Activated naive CD8-positive, alpha-beta T cell (primary cell): Measurements from ENCODE around the gene TNS4.

Source experiments
- H3K27ac Mint-ChIP-seq: one replicate; pipeline ENCODE4 v1.8.0; 2021; ENCODE audit warnings: mixed read lengths
- H3K27me3 Mint-ChIP-seq: one replicate; pipeline ENCODE4 v1.8.0; 2021; ENCODE audit warnings: mixed read lengths
- H3K36me3 Mint-ChIP-seq: one replicate; pipeline ENCODE4 v1.8.0; 2021; ENCODE audit warnings: mixed read lengths
- H3K4me1 Mint-ChIP-seq: one replicate; pipeline ENCODE4 v1.8.0; 2021; ENCODE audit warnings: low read depth, mixed read lengths
- H3K4me3 Mint-ChIP-seq: one replicate; pipeline ENCODE4 v1.8.0; 2021; ENCODE audit warnings: mild to moderate bottlenecking, mixed read lengths
- H3K9me3 Mint-ChIP-seq: one replicate; pipeline ENCODE4 v1.8.0; 2021; ENCODE audit warnings: low read depth, mixed read lengths

The TNS4 gene

GRCh38 chr17:40496170-40496569 is 5.3 kb downstream of the TNS4 start:
- Mint-ChIP-seq H3K36me3 (no peaks in the 10 kb centered on the region), H3K9me3 (no peaks in the 10 kb centered on the region), H3K27ac (no peak overlapping the region), H3K4me3 (no peak overlapping the region), H3K4me1 (peaks cover 8% of the 10 kb centered on the region), H3K27me3 (no peaks in the 10 kb centered on the region)

GRCh38 chr17:40495140-40495539 is 6.3 kb downstream of the TNS4 start:
- H3K4me3 Mint-ChIP-seq, result no peak overlapping the region
- H3K27ac Mint-ChIP-seq, result no peak overlapping the region
- no peaks in the 10 kb centered on the region for H3K27me3 Mint-ChIP-seq
- no peaks in the 10 kb centered on the region for H3K36me3 Mint-ChIP-seq
- no peaks in the 10 kb centered on the region for H3K9me3 Mint-ChIP-seq
- H3K4me1 Mint-ChIP-seq, result peaks cover 14% of the 10 kb centered on the region

- no peak overlapping the region for H3K4me3 Mint-ChIP-seq
- no peaks in the 10 kb centered on the region for H3K9me3 Mint-ChIP-seq
- no peak overlapping the region for H3K27ac Mint-ChIP-seq
- H3K27me3 Mint-ChIP-seq, result no peaks in the 10 kb centered on the region
- peaks cover 21% of the 10 kb centered on the region for H3K4me1 Mint-ChIP-seq
- no peaks in the 10 kb centered on the region for H3K36me3 Mint-ChIP-seq
Observed at GRCh38 chr17:40493697-40494096, 7.7 kb downstream of the TNS4 start.

- H3K4me1 Mint-ChIP-seq, result peaks cover 25% of the 10 kb centered on the region
- H3K27me3 Mint-ChIP-seq, result no peaks in the 10 kb centered on the region
- no peak overlapping the region for H3K27ac Mint-ChIP-seq
- no peaks in the 10 kb centered on the region for H3K36me3 Mint-ChIP-seq
- no peaks in the 10 kb centered on the region for H3K9me3 Mint-ChIP-seq
- no peak overlapping the region for H3K4me3 Mint-ChIP-seq
Observed at GRCh38 chr17:40491486-40491885, 9.9 kb downstream of the TNS4 start.

- no peak overlapping the region for H3K4me3 Mint-ChIP-seq
- H3K36me3 Mint-ChIP-seq, result no peaks in the 10 kb centered on the region
- no peak overlapping the region for H3K27ac Mint-ChIP-seq
- no peaks in the 10 kb centered on the region for H3K9me3 Mint-ChIP-seq
- peaks cover 30% of the 10 kb centered on the region for H3K4me1 Mint-ChIP-seq
- no peaks in the 10 kb centered on the region for H3K27me3 Mint-ChIP-seq
Observed at GRCh38 chr17:40490982-40491381, 10.4 kb downstream of the TNS4 start.

- H3K36me3 Mint-ChIP-seq, result no peaks in the 10 kb centered on the region
- no peaks in the 10 kb centered on the region for H3K9me3 Mint-ChIP-seq
- no peak overlapping the region for H3K27ac Mint-ChIP-seq
- H3K27me3 Mint-ChIP-seq, result no peaks in the 10 kb centered on the region
- peaks cover 31% of the 10 kb centered on the region for H3K4me1 Mint-ChIP-seq
- no peak overlapping the region for H3K4me3 Mint-ChIP-seq
Observed at GRCh38 chr17:40490289-40490853, 11.1 kb downstream of the TNS4 start.

- Mint-ChIP-seq H3K36me3 (no peaks in the 10 kb centered on the region), H3K27ac (no peak overlapping the region), H3K4me3 (no peak overlapping the region), H3K4me1 (peaks cover 41% of the 10 kb centered on the region), H3K27me3 (no peaks in the 10 kb centered on the region), H3K9me3 (no peaks in the 10 kb centered on the region)
Observed at GRCh38 chr17:40487371-40488020, 13.9 kb downstream of the TNS4 start.

- Mint-ChIP-seq H3K4me1 (peaks cover 43% of the 10 kb centered on the region), H3K27me3 (no peaks in the 10 kb centered on the region), H3K9me3 (no peaks in the 10 kb centered on the region), H3K36me3 (no peaks in the 10 kb centered on the region), H3K4me3 (no peak overlapping the region), H3K27ac (peak overlapping the region; percentile 10)
Observed at GRCh38 chr17:40486522-40487370, 14.7 kb downstream of the TNS4 start.

- Mint-ChIP-seq H3K36me3 (no peaks in the 10 kb centered on the region), H3K4me1 (peaks cover 45% of the 10 kb centered on the region), H3K9me3 (no peaks in the 10 kb centered on the region), H3K27me3 (no peaks in the 10 kb centered on the region), H3K4me3 (no peak overlapping the region), H3K27ac (peak overlapping the region; percentile 10)
Observed at GRCh38 chr17:40485851-40486521, 15.4 kb downstream of the TNS4 start.

- Mint-ChIP-seq H3K36me3 (no peaks in the 10 kb centered on the region), H3K27me3 (no peaks in the 10 kb centered on the region), H3K9me3 (no peaks in the 10 kb centered on the region), H3K27ac (no peak overlapping the region), H3K4me1 (peaks cover 45% of the 10 kb centered on the region), H3K4me3 (no peak overlapping the region)
Observed at GRCh38 chr17:40484973-40485530, 16.4 kb downstream of the TNS4 start.

- no peak overlapping the region for H3K27ac Mint-ChIP-seq
- no peaks in the 10 kb centered on the region for H3K9me3 Mint-ChIP-seq
- H3K4me3 Mint-ChIP-seq, result no peak overlapping the region
- H3K27me3 Mint-ChIP-seq, result no peaks in the 10 kb centered on the region
- no peaks in the 10 kb centered on the region for H3K36me3 Mint-ChIP-seq
- peaks cover 46% of the 10 kb centered on the region for H3K4me1 Mint-ChIP-seq
Observed at GRCh38 chr17:40484285-40484972, 17.0 kb downstream of the TNS4 start.

- Mint-ChIP-seq H3K36me3 (no peaks in the 10 kb centered on the region), H3K27ac (no peak overlapping the region), H3K4me1 (peaks cover 48% of the 10 kb centered on the region), H3K9me3 (no peaks in the 10 kb centered on the region), H3K27me3 (no peaks in the 10 kb centered on the region), H3K4me3 (no peak overlapping the region)
Observed at GRCh38 chr17:40483679-40484078, 17.7 kb downstream of the TNS4 start.

- H3K27me3 Mint-ChIP-seq, result no peaks in the 10 kb centered on the region
- no peak overlapping the region for H3K4me3 Mint-ChIP-seq
- H3K36me3 Mint-ChIP-seq, result no peaks in the 10 kb centered on the region
- H3K9me3 Mint-ChIP-seq, result no peaks in the 10 kb centered on the region
- peak overlapping the region; percentile 84 for H3K27ac Mint-ChIP-seq
- H3K4me1 Mint-ChIP-seq, result peaks cover 48% of the 10 kb centered on the region
Observed at GRCh38 chr17:40482722-40483121, 18.7 kb downstream of the TNS4 start.

- Mint-ChIP-seq H3K27ac (peak overlapping the region; percentile 99), H3K4me1 (peaks cover 44% of the 10 kb centered on the region), H3K9me3 (no peaks in the 10 kb centered on the region), H3K4me3 (peak overlapping the region; percentile 62), H3K36me3 (no peaks in the 10 kb centered on the region), H3K27me3 (no peaks in the 10 kb centered on the region)
Observed at GRCh38 chr17:40481106-40481505, 20.3 kb downstream of the TNS4 start.
